HG02885 (cell line): Measurements from ENCODE around the gene DIAPH2.

Experiments used
- ATAC-seq: cut with Tn5 transposase; IDR thresholded peaks from one replicate; pipeline ENCODE4 v1.9.1; 2021; ENCODE audit warnings: mild to moderate bottlenecking; ENCODE audit not compliant: unreplicated experiment, poor library complexity

Gene DIAPH2

GRCh38 chrX:97609938-97610337 lies 925.3 kb downstream of the DIAPH2 start:
- no peak for ATAC-seq

GRCh38 chrX:97616883-97617530 lies 932.4 kb downstream of the DIAPH2 start:
- ATAC-seq = peak; percentile 99

GRCh38 chrX:97619499-97619898 lies 934.9 kb downstream of the DIAPH2 start:
- no peak for ATAC-seq

GRCh38 chrX:97622111-97622510 lies 937.5 kb downstream of the DIAPH2 start:
- ATAC-seq = no peak

GRCh38 chrX:97628326-97628725 lies 943.7 kb downstream of the DIAPH2 start:
- ATAC-seq = no peak

- no peak for ATAC-seq
These were observed 944.4 kb downstream of the DIAPH2 start for GRCh38 chrX:97628807-97629596.

GRCh38 chrX:97629597-97629985 lies 944.9 kb downstream of the DIAPH2 start:
- no peak for ATAC-seq

- ATAC-seq = no peak
These were observed 949.2 kb downstream of the DIAPH2 start for GRCh38 chrX:97633798-97634197.

- ATAC-seq = no peak
These were observed 952.0 kb downstream of the DIAPH2 start for GRCh38 chrX:97636473-97637140.

- no peak for ATAC-seq
These were observed 952.6 kb downstream of the DIAPH2 start for GRCh38 chrX:97637289-97637688.

GRCh38 chrX:97638621-97639020 lies 954.0 kb downstream of the DIAPH2 start:
- no peak for ATAC-seq

- peak; percentile 61 for ATAC-seq
These were observed 954.9 kb downstream of the DIAPH2 start for GRCh38 chrX:97639526-97639925.
